Measurements from ENCODE around the gene SERPINA7. TPM values are rescaled to one million over a fixed set of nuclear protein-coding genes. Genes with fewer than 3 reads are reported as not detected.
"Not testable (repeated sequence)": the region's sequence is repeated elsewhere in the genome, so short reads cannot be mapped to it uniquely, and the experiment has no call there.

SERPINA7 gene
- total RNA-seq, 1 experiment from 2014 or later, result not detected

DNA sequence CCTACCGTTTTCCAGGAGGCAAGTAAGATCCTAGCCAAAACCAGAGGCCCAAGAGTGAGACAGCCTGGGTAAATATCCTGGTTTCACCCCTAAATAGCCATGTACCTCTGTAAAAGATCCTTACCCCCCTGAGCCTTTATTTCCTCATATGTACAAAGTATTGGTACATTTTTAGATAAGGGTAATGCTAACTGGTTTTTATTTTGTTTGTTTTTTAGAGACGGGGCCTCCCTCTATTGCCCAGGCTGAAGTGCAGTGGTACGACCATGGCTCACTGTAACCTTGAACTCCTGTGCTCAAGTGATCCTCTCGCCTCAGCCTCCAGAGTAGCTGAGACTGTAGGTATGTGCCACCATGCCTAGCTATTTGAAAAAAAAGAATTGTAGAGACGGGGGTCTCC lies 29.4 kb downstream of the SERPINA7 start:
- no peaks in the 10 kb centered on the region for H3K9me2 ChIP-seq (ENCODE audit: insufficient read depth)
- H3K4me2 ChIP-seq, result no peak overlapping the region
- no peak overlapping the region for H3K27ac ChIP-seq
- TF ChIP-seq, protein P1, sequence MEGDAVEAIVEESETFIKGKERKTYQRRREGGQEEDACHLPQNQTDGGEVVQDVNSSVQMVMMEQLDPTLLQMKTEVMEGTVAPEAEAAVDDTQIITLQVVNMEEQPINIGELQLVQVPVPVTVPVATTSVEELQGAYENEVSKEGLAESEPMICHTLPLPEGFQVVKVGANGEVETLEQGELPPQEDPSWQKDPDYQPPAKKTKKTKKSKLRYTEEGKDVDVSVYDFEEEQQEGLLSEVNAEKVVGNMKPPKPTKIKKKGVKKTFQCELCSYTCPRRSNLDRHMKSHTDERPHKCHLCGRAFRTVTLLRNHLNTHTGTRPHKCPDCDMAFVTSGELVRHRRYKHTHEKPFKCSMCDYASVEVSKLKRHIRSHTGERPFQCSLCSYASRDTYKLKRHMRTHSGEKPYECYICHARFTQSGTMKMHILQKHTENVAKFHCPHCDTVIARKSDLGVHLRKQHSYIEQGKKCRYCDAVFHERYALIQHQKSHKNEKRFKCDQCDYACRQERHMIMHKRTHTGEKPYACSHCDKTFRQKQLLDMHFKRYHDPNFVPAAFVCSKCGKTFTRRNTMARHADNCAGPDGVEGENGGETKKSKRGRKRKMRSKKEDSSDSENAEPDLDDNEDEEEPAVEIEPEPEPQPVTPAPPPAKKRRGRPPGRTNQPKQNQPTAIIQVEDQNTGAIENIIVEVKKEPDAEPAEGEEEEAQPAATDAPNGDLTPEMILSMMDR (conservative IDR thresholded peaks at IDR 0.05), result no peak
- no peak for TF ChIP-seq EZH2 (IDR thresholded peaks at IDR 0.05; ENCODE audit: low read depth)
- intact Hi-C loops (cut with micrococcal nuclease; ENCODE audit: unreplicated experiment), result no loop called here
- CTCF ChIA-PET, result no interaction called here
- no peaks in the 10 kb centered on the region for H4K20me1 ChIP-seq (ENCODE audit: insufficient read depth)
- no peaks in the 10 kb centered on the region for H3K9me3 ChIP-seq (ENCODE audit: insufficient read depth, low read depth)
- no peak for DNase-seq
- no peak overlapping the region for H2AFZ ChIP-seq
- H3F3A ChIP-seq (ENCODE audit: insufficient read depth, low read depth), result no peaks in the 10 kb centered on the region
- no peak overlapping the region for H3K4me3 ChIP-seq
- no TSS peak for BruUV-seq (replicated peaks)
- H3K79me2 ChIP-seq (ENCODE audit: low read depth), result no peaks in the 10 kb centered on the region
- H3K27me3 ChIP-seq (ENCODE audit: insufficient read depth, low read depth), result no peaks in the 10 kb centered on the region
- no peaks in the 10 kb centered on the region for H3K36me3 ChIP-seq (ENCODE audit: low read depth)
- POLR2A ChIA-PET (ENCODE audit: unreplicated experiment), result no interaction called here
- H3K4me1 ChIP-seq (replicated peaks; ENCODE audit: insufficient read depth), result no peaks in the 10 kb centered on the region

DNA sequence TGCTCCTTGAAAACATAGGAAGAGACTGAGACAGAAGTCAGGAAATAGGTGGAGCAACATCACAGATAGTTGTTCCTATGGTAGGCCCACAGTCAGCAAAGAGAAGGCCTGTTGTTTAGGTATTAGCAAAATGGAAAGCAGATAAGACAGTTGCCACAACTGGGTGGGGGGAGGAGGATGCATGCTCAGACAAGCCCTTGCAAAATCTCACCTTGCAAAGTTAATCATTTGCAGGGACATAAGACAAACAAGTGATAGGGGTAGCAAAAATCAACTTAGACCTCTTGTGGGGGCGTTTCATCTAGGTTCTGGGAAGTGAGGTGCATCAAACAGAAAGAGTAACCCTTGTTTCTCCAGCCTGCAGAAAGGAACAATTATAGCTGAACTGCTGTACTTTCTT lies 30.7 kb downstream of the SERPINA7 start:
- CTCF ChIA-PET, result no interaction called here
- TF ChIP-seq, protein P1 (conservative IDR thresholded peaks at IDR 0.05), result no peak
- TF ChIP-seq EZH2 (IDR thresholded peaks at IDR 0.05; ENCODE audit: low read depth), result no peak
- Histone ChIP-seq H3K27me3 (ENCODE audit: insufficient read depth, low read depth) (no peaks in the 10 kb centered on the region), H3K36me3 (ENCODE audit: low read depth) (no peaks in the 10 kb centered on the region), H3K27ac (no peak overlapping the region), H4K20me1 (ENCODE audit: insufficient read depth) (no peaks in the 10 kb centered on the region), H3K4me3 (no peak overlapping the region), H3F3A (ENCODE audit: insufficient read depth, low read depth) (no peaks in the 10 kb centered on the region), H3K9me2 (ENCODE audit: insufficient read depth) (no peaks in the 10 kb centered on the region), H3K79me2 (ENCODE audit: low read depth) (no peaks in the 10 kb centered on the region), H3K9me3 (ENCODE audit: insufficient read depth, low read depth) (no peaks in the 10 kb centered on the region), H2AFZ (no peak overlapping the region), H3K4me2 (no peak overlapping the region), H3K4me1 (replicated peaks; ENCODE audit: insufficient read depth) (no peaks in the 10 kb centered on the region)
- no TSS peak for BruUV-seq (replicated peaks)
- POLR2A ChIA-PET (ENCODE audit: unreplicated experiment), result no interaction called here
- DNase-seq, result no peak
- intact Hi-C loops (cut with micrococcal nuclease; ENCODE audit: unreplicated experiment), result no loop called here

DNA sequence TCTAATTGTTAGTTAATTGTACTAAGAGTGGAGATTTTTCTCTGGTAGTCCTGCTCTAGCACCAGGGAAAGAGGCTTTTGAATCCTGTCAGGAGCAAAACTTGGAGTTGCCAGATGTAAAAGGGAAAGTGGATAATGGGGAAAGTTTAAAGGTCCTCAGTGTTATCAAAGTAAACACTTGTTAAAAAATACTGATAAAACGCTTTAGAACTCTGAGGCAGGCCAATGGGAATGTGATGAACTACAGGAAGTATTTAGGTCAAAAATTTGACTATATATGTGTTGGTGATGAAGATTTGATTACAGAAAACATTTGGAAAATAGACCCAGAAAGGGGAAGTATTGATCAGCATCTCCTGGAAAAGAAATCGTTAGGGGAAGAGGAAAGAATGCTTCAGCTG lies 32.8 kb downstream of the SERPINA7 start:
- Histone ChIP-seq H3K9me3 (ENCODE audit: insufficient read depth, low read depth) (no peaks in the 10 kb centered on the region), H3F3A (ENCODE audit: insufficient read depth, low read depth) (no peaks in the 10 kb centered on the region), H3K79me2 (ENCODE audit: low read depth) (no peaks in the 10 kb centered on the region), H4K20me1 (ENCODE audit: insufficient read depth) (no peaks in the 10 kb centered on the region), H3K9me2 (ENCODE audit: insufficient read depth) (no peaks in the 10 kb centered on the region), H3K4me2 (no peak overlapping the region), H2AFZ (no peak overlapping the region), H3K36me3 (ENCODE audit: low read depth) (no peaks in the 10 kb centered on the region), H3K27me3 (ENCODE audit: insufficient read depth, low read depth) (no peaks in the 10 kb centered on the region), H3K4me1 (replicated peaks; ENCODE audit: insufficient read depth) (no peaks in the 10 kb centered on the region), H3K27ac (no peak overlapping the region), H3K4me3 (no peak overlapping the region)
- POLR2A ChIA-PET (ENCODE audit: unreplicated experiment), result no interaction called here
- no peak for TF ChIP-seq EZH2 (IDR thresholded peaks at IDR 0.05; ENCODE audit: low read depth)
- TF ChIP-seq, protein P1 (conservative IDR thresholded peaks at IDR 0.05), result no peak
- intact Hi-C loops (cut with micrococcal nuclease; ENCODE audit: unreplicated experiment), result no loop called here
- CTCF ChIA-PET, result no interaction called here
- BruUV-seq (replicated peaks), result no TSS peak
- no peak for DNase-seq

DNA sequence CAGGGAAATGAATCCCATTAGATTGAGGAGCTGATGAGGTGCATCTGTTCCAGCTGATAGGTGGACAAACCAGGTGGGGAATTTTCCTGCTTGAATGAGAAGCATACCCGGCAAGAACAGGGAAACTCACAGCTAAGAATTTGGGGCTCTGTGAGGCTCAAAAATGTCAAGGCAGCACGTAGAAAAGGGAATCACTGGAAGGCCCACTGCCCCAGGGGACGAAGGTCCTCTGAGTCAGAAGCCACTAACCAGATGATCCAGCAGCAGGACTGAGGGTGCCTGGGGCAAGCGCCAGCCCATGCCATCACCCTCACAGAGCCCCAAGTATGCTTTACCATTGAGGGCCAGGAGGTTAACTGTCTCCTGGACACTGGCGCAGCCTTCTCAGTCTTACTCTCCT lies 37.9 kb downstream of the SERPINA7 start:
- BruUV-seq (replicated peaks); H2AFZ ChIP-seq; CTCF ChIA-PET; DNase-seq; H3K9me3 ChIP-seq (ENCODE audit: insufficient read depth, low read depth); H3K27me3 ChIP-seq (ENCODE audit: insufficient read depth, low read depth); H3F3A ChIP-seq (ENCODE audit: insufficient read depth, low read depth); intact Hi-C loops (cut with micrococcal nuclease; ENCODE audit: unreplicated experiment); H3K4me2 ChIP-seq; H3K4me3 ChIP-seq; H3K27ac ChIP-seq; H4K20me1 ChIP-seq (ENCODE audit: insufficient read depth); H3K9me2 ChIP-seq (ENCODE audit: insufficient read depth); H3K36me3 ChIP-seq (ENCODE audit: low read depth); POLR2A ChIA-PET (ENCODE audit: unreplicated experiment); H3K4me1 ChIP-seq (replicated peaks; ENCODE audit: insufficient read depth); H3K79me2 ChIP-seq (ENCODE audit: low read depth): not testable (repeated sequence)

Data from PC-9 (cell line).